ENCODE data around the gene OR2W3.

DNA sequence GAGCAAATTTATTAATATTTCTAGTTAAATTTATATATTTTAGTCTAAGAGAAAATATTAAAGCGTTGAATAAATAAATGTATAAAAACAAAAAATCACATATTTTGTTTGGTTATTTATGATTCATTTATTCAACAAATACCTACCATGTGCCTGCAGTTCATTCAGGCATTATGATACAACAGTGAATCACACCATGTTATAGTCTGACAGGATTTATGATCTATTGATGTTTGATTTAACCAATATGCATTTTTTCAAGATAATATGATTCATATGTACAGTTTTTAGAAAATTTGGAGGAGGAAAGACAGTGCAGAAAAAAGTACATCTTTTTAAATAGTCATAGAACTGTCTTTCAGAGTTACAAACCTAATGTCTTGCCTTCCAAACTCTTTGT, 45.8 kb upstream of the OR2W3 start:
- TF ChIP-seq TAF1 (IDR thresholded peaks at IDR 0.05; ENCODE audit: borderline replicate concordance, low read depth, low read length) (no peak), POLR2A (IDR thresholded peaks at IDR 0.05; ENCODE audit: low read depth, low read length) (no peak), POLR2AphosphoS5 (IDR thresholded peaks at IDR 0.05; ENCODE audit: low read depth, low read length) (no peak)

All from GM12892 (cell line).